Activated CD8-positive, alpha-beta memory T cell treated with anti-CD3 and anti-CD28 coated beads, Interleukin-2, amount 50 U/mL, for 24 hours (primary cell): ENCODE data around the gene PCDHA10.
"Not testable (repeated sequence)": the region's sequence is repeated elsewhere in the genome, so short reads cannot be mapped to it uniquely, and the experiment has no call there.

Source experiments
- DNase-seq: peaks from one replicate; pipeline ENCODE4 v3.0.0-alpha.2; 2020; ENCODE audit errors: extremely low read depth

Gene PCDHA10

DNA sequence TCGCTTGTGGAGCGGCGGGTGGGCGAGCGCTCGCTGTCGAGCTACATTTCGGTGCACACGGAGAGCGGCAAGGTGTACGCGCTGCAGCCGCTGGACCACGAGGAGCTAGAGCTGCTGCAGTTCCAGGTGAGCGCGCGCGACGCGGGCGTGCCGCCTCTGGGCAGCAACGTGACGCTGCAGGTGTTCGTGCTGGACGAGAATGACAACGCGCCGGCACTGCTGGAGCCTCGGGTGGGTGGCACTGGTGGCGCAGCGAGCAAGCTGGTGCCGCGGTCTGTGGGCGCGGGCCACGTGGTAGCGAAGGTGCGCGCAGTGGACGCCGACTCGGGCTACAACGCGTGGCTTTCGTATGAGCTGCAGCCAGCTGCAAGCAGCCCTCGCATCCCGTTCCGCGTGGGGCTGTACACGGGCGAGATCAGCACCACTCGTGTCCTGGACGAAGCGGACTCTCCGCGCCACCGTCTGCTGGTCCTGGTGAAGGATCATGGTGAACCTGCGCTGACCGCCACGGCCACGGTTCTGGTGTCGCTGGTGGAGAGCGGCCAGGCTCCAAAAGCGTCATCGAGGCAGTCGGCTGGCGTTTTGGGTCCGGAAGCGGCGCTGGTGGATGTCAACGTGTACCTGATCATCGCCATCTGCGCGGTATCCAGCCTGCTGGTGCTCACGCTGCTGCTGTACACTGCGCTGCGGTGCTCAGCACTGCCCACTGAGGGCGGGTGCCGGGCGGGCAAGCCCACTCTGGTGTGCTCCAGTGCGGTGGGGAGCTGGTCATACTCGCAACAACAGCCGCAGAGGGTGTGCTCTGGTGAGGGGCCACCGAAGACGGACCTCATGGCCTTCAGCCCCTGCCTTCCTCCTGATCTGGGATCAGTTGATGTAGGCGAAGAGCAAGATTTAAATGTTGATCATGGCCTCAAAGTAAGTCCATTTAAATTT lies 12.6 kb upstream of the PCDHA10 start:
- DNase-seq = no peak

DNA sequence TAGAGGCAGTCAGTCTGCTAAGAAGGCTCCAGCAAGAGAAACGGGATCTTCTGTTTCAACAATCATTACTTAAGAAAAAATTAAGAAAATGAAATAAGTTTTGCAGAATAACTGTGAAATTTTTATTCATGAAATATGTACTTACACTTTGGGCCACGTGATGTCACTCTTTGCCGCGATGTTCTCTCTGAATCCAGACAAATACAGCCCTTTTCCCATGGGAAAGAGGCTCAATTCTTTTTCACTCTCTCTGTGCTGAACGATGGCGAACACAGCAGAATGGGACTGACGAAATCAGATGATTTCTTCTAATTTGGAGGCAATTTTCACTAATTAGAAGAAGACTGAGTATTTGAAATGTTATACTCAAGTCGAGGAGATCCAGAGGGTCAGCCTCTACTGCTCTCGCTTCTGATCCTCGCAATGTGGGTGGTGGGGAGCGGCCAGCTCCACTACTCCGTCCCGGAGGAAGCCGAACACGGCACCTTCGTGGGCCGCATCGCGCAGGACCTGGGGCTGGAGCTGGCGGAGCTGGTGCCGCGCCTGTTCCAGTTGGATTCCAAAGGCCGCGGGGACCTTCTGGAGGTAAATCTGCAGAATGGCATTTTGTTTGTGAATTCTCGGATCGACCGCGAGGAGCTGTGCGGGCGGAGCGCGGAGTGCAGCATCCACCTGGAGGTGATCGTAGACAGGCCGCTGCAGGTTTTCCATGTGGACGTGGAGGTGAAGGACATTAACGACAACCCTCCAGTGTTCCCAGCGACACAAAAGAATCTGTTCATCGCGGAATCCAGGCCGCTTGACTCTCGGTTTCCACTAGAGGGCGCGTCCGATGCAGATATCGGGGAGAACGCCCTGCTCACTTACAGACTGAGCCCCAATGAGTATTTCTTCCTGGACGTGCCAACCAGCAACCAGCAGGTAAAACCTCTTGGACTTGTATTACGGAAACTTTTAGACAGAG lies 7.3 kb upstream of the PCDHA10 start, which contains the start of gene PCDHA9:
PCDHA9 (plus strand) TSS at position 244 of the 964 bp plus-strand sequence; CDS start at position 358, 114 bp downstream.
- not testable (repeated sequence) for DNase-seq

DNA sequence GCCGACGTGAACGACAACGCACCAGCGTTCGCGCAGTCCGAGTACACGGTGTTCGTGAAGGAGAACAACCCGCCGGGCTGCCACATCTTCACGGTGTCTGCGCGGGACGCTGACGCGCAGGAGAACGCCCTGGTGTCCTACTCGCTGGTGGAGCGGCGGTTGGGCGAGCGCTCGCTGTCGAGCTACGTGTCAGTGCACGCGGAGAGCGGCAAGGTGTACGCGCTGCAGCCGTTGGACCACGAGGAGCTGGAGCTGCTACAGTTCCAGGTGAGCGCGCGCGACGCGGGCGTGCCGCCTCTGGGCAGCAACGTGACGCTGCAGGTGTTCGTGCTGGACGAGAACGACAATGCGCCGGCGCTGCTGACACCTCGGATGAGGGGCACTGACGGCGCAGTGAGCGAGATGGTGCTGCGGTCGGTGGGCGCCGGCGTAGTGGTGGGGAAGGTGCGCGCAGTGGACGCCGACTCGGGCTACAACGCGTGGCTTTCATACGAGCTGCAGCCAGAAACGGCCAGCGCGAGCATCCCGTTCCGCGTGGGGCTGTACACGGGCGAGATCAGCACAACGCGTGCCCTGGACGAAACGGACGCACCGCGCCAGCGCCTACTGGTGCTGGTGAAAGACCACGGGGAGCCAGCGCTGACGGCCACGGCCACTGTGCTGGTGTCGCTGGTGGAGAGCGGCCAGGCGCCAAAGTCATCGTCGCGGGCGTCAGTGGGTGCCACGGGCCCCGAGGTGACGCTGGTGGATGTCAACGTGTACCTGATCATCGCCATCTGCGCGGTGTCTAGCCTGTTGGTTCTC lies 5.7 kb upstream of the PCDHA10 start:
- not testable (repeated sequence) for DNase-seq

DNA sequence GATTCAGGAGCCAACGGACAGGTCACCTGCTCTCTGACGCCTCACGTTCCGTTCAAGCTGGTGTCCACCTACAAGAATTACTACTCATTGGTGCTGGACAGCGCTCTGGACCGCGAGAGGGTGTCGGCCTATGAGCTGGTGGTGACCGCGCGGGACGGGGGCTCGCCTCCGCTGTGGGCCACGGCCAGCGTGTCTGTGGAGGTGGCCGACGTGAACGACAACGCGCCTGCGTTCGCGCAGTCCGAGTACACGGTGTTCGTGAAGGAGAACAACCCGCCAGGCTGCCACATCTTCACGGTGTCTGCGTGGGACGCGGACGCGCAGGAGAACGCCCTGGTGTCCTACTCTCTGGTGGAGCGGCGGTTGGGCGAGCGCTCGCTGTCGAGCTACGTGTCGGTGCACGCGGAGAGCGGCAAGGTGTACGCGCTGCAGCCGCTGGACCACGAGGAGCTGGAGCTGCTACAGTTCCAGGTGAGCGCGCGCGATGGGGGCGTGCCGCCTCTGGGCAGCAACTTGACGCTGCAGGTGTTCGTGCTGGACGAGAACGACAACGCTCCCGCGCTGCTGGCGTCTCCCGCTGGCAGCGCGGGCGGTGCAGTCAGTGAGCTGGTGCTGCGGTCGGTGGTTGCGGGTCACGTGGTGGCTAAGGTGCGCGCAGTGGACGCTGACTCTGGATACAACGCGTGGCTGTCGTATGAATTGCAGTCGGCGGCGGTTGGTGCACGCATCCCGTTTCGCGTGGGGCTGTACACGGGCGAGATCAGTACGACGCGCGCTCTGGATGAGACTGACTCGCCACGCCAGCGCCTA lies 1.7 kb downstream of the PCDHA10 start:
- no peak for DNase-seq

DNA sequence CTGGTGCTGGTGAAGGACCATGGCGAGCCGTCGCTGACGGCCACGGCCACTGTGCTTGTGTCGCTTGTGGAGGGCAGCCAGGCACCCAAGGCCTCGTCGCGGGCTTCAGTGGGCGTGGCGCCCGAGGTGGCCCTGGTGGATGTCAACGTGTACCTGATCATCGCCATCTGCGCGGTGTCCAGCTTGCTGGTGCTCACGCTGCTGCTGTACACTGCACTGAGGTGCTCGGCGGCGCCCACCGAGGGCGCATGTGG lies 2.2 kb downstream of the PCDHA10 start:
- no peak for DNase-seq

DNA sequence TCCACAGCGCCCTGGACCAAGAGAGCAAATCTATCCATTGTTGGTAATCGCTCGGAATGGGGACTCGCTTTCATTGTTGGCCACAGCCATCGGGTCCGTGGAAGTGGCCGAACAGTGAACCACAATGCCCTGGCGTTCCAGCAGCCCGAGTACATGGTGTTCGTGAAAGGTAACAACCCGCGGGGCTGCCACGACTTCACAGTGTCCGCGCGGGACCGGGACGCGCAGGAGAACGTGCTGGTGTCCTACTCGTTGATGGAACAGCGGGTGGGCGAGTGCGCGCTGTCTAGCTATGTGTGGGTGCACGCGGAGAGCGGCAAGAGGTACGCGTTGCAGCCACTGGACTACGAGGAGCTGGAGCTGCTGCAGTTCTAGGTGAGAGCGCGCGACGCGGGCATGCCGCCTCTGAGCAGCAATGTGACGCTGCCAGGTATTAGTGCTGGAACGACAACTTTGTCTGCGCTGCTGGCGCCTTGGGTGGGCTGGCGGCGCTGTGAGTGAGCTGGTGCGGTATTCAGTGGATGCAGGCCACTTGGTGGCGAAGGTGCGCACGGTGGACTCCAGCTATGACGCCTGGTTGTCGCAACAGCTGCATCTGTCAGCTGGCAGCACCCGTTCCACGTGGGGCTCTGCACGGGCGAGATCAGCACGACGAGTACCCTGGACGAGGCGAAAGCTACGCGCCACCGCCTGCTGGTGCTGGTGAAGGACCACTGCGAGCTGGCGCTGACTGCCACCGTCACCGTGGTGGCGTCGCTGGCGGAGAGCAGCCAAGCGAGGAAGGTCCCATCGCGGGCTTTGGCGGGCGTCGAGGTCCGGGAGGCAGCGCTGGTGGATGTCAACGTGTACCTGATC lies 7.0 kb downstream of the PCDHA10 start:
- DNase-seq = no peak

DNA sequence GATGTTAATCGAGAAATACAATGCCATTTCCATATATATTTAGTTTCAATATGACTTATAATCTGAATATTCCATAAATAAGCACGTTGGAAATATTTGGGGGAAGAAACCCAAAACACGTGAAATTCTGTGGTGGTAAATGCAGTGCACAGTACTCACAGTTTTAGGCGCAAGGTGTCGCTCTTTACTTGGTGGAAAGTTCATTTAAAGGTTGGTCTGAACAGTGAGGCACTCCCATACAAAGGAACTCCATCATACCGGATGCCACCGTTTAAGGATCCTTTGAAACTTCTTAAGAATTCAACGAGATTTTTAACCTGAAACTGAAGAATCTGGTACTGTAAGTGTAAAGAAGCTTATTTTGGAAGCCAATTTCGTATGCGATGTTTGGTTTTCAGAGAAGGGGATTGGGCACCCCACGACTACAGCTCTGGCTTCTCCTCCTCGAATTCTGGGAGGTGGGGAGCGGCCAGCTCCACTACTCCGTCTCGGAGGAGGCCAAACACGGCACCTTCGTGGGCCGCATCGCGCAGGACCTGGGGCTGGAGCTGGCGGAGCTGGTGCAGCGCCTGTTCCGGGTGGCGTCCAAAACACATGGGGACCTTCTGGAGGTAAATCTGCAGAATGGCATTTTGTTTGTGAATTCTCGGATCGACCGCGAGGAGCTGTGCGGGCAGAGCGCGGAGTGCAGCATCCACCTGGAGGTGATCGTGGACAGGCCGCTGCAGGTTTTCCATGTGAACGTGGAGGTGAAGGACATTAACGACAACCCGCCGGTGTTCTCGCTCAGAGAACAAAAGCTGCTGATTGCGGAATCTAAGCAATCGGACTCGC lies 13.2 kb downstream of the PCDHA10 start, which contains the start of gene PCDHA11:
PCDHA11 (plus strand) TSS at position 237 of the 834 bp plus-strand sequence; CDS start at position 384, 147 bp downstream.
- no peak for DNase-seq

DNA sequence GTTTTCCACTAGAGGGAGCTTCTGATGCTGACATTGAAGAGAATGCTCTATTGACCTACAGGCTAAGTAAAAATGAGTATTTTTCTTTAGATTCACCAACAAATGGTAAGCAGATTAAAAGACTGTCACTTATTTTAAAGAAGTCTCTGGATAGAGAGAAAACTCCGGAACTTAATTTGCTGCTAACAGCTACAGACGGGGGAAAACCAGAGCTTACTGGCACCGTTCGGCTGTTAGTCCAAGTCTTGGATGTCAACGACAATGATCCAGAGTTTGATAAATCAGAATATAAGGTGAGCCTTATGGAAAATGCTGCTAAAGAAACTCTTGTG lies 13.8 kb downstream of the PCDHA10 start:
- DNase-seq = no peak

DNA sequence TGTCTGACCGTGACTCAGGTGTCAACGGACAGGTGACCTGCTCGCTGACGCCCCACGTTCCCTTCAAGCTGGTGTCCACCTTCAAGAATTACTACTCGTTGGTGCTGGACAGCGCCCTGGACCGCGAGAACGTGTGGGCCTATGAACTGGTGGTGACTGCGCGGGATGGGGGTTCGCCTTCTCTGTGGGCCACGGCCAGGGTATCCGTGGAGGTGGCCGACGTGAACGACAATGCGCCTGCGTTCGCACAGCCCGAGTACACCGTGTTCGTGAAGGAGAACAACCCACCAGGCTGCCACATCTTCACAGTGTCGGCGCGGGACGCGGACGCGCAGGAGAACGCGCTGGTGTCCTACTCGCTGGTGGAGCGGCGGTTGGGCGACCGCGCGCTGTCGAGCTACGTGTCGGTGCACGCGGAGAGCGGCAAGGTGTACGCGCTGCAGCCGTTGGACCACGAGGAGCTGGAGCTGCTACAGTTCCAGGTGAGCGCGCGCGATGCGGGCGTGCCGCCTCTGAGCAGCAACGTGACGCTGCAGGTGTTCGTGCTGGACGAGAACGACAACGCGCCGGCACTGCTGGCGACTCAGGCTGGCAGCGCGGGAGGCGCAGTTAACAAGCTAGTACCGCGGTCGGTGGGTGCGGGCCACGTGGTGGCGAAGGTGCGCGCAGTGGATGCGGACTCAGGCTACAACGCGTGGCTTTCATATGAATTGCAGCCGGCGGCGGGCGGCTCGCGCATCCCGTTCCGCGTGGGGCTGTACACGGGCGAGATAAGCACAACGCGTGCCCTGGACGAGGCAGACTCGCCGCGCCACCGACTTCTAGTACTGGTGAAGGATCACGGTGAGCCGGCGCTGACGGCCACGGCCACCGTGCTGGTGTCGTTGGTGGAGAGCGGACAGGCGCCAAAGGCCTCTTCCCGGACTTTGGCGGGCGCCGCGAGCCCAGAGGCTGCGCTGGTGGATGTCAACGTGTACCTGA lies 14.8 kb downstream of the PCDHA10 start:
- DNase-seq = no peak

DNA sequence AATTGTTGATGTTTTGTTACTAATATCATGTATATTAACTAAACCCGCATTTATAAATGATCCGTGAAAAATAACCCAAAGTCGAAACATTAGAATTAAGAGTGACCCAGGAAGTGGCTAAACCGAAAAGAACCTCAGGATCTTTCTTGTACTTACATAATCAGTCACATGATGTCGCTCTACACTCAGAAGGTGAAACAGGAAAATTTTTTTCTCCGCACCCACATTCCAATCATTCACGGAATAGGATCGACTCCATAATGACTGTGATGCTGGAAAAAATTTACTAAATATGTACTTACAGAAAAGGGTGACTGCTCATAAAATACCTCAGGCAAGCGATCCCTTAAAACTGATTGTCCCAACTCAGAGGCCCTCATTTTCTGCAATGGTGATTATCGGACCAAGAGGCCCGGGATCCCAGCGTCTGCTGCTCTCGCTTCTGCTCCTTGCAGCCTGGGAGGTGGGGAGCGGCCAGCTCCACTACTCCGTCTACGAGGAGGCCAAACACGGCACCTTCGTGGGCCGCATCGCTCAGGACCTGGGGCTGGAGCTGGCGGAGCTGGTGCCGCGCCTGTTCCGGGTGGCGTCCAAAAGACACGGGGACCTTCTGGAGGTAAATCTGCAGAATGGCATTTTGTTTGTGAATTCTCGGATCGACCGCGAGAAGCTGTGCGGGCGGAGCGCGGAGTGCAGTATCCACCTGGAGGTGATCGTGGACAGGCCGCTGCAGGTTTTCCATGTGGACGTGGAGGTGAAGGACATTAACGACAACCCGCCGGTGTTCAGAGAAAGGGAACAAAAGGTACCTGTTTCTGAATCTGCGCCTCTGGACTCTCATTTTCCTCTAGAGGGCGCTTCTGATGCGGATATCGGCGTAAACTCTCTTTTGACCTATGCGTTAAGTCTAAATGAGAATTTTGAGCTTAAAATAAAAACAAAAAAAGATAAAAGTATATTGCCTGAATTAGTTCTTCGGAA lies 19.7 kb downstream of the PCDHA10 start, which contains the start of gene PCDHA12:
PCDHA12 (plus strand) TSS at position 224 of the 981 bp plus-strand sequence; CDS start at position 389, 165 bp downstream.
- no peak for DNase-seq

DNA sequence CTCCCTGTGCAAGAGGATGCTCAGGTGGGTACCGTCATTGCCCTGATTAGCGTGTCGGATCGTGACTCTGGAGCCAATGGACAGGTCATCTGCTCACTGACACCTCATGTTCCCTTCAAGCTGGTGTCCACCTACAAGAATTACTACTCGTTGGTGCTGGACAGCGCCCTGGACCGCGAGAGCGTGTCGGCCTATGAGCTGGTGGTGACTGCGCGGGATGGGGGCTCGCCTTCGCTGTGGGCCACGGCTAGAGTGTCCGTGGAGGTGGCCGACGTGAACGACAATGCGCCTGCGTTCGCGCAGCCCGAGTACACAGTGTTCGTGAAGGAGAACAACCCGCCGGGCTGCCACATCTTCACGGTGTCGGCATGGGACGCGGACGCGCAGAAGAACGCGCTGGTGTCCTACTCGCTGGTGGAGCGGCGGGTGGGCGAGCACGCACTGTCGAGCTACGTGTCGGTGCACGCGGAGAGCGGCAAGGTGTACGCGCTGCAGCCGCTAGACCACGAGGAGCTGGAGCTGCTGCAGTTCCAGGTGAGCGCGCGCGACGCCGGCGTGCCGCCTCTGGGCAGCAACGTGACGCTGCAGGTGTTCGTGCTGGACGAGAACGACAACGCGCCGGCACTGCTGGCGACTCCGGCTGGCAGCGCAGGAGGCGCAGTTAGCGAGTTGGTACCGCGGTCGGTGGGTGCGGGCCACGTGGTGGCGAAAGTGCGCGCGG lies 21.0 kb downstream of the PCDHA10 start:
- DNase-seq = not testable (repeated sequence)

DNA sequence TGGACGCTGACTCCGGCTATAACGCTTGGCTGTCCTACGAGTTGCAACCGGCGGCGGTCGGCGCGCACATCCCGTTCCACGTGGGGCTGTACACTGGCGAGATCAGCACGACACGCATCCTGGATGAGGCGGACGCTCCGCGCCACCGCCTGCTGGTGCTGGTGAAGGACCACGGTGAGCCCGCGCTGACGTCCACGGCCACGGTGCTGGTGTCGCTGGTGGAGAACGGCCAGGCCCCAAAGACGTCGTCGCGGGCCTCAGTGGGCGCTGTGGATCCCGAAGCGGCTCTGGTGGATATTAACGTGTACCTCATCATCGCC lies 21.5 kb downstream of the PCDHA10 start:
- DNase-seq = no peak

DNA sequence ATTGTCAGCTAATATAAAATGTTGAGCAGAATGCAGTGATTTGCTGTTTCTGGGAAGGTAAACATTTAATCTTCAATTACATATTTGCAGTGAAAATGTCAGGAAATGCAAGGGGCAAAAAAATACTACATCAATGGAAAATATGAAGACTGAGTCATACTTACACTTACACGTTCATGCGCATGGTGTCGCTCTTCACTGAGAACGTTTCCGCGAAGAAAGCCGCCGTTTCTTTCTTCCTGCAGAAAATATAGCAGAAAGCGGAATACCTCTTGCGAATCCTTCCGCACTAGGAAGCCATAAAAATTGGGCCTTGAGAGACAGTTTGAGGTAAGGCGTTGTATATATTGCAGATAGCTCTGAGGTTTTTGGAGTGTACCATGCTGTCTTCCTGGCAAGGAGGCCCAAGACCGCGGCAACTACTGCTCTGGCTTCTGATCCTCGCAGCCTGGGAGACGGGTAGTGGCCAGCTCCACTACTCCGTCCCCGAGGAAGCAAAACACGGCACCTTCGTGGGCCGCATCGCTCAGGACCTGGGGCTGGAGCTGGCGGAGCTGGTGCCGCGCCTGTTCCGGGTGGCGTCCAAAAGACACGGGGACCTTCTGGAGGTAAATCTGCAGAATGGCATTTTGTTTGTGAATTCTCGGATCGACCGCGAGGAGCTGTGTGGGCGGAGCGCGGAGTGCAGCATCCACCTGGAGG lies 26.3 kb downstream of the PCDHA10 start, which contains the start of gene PCDHA13:
PCDHA13 (plus strand) TSS at position 236 of the 702 bp plus-strand sequence; CDS start at position 381, 145 bp downstream.
- no peak for DNase-seq

DNA sequence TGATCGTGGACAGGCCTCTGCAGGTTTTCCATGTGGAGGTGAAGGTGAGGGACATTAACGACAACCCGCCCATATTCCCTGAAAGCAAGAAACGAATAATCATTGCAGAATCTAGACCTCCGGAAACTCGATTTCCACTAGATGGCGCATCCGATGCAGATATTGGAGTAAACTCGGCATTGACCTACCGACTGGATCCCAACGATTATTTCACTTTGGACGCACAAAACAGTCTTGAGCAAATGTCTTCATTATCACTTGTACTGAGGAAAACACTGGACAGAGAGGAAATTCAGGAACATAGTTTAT lies 26.8 kb downstream of the PCDHA10 start:
- DNase-seq = no peak

DNA sequence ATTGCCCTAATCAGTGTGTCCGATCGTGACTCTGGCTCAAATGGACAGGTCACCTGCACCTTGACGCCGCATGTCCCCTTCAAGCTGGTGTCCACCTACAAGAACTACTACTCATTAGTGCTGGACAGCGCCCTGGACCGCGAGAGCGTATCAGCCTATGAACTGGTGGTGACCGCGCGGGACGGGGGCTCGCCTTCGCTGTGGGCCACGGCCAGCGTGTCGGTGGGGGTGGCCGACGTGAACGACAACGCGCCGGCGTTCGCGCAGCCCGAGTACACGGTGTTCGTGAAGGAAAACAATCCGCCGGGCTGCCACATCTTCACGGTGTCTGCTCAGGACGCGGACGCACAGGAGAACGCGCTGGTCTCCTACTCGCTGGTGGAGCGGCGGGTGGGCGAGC lies 27.7 kb downstream of the PCDHA10 start:
- DNase-seq = no peak
